SU-DHL-6 (cell line): Measurements from ENCODE around the gene CNTNAP5.

ENCODE experiments used
- H2AFZ ChIP-seq: fragments of 200-600 bp; sonication (generic); 2 replicates; pipeline ENCODE4 v1.6.1; 2014; ENCODE audit warnings: low read depth, mild to moderate bottlenecking, moderate library complexity, mixed read lengths, antibody characterized with exemption, low read length; ENCODE audit not compliant: severe bottlenecking
- H3F3A ChIP-seq: fragments of 200-600 bp; shearing (Covaris generic); 2 replicates; pipeline ENCODE4 v1.6.0; 2016; ENCODE audit warnings: antibody characterized with exemption, mild to moderate bottlenecking; ENCODE audit not compliant: insufficient read depth
- H3K27ac ChIP-seq: fragments of 200-600 bp; sonication (generic); 2 replicates; pipeline ENCODE4 v1.5.1; 2016; ENCODE audit warnings: low read depth, mild to moderate bottlenecking, low read length, moderate library complexity, mixed read lengths
- H3K27me3 ChIP-seq: fragments of 200-600 bp; sonication (generic), shearing (Covaris generic); 2 replicates; pipeline ENCODE4 v1.6.0; 2014; ENCODE audit warnings: mild to moderate bottlenecking, low read length
- H3K36me3 ChIP-seq: fragments of 200-600 bp; sonication (generic); 2 replicates; pipeline ENCODE4 v1.6.1; 2014; ENCODE audit warnings: mild to moderate bottlenecking, low read length, mixed read lengths
- H3K4me2 ChIP-seq: fragments of 300-600, 200-600 bp; shearing (Covaris generic), sonication (generic); 2 replicates; pipeline ENCODE4 v1.6.0; 2014; ENCODE audit warnings: low read length, low read depth, mild to moderate bottlenecking; ENCODE audit not compliant: poor library complexity, severe bottlenecking
- H3K4me3 ChIP-seq: fragments of 200-600 bp; sonication (generic); 2 replicates; pipeline ENCODE4 v1.5.1; 2014; ENCODE audit warnings: antibody characterized with exemption, low read length, mild to moderate bottlenecking, mixed read lengths; ENCODE audit not compliant: insufficient read depth, poor library complexity, severe bottlenecking
- H3K79me2 ChIP-seq: fragments of 200-600 bp; sonication (generic); 2 replicates; pipeline ENCODE4 v1.6.1; 2014; ENCODE audit warnings: mild to moderate bottlenecking, low read length, moderate library complexity; ENCODE audit not compliant: insufficient read depth
- H3K9ac ChIP-seq: fragments of 200-600 bp; sonication (generic); 2 replicates; pipeline ENCODE4 v1.7.0; 2014; ENCODE audit warnings: mild to moderate bottlenecking, low read length
- H3K9me2 ChIP-seq: fragments of 200-600 bp; sonication (generic); replicated peaks from 2 replicates; pipeline ENCODE4 v1.6.1; 2014; ENCODE audit warnings: low read length; ENCODE audit not compliant: insufficient read depth
- H3K9me3 ChIP-seq: fragments of 200-600 bp; sonication (generic); 2 replicates; pipeline ENCODE4 v1.6.1; 2014; ENCODE audit warnings: low read length, mixed read lengths; ENCODE audit not compliant: insufficient read depth
- H4K20me1 ChIP-seq: fragments of 200-600 bp; sonication (generic); 2 replicates; pipeline ENCODE4 v1.6.1; 2014; ENCODE audit warnings: low read depth, mild to moderate bottlenecking, antibody characterized with exemption, low read length, moderate library complexity, mixed read lengths
- CTCF ChIP-seq: fragments of 200-600 bp; sonication (generic); IDR thresholded peaks from one replicate; pipeline ENCODE4 v1.5.1; 2017; ENCODE audit warnings: antibody characterized with exemption, mild to moderate bottlenecking, low read length, moderate library complexity; ENCODE audit not compliant: insufficient read depth, poor library complexity, severe bottlenecking
- EZH2phosphoT487 ChIP-seq: fragments of 200-600 bp; sonication (generic), shearing (Covaris generic); conservative IDR thresholded peaks from 2 replicates; pipeline ENCODE4 v1.6.1; 2018; ENCODE audit warnings: mild to moderate bottlenecking, antibody characterized with exemption, low read length, moderate library complexity, mixed read lengths

CNTNAP5 gene

GRCh38 chr2:124480958-124481357, 455.9 kb downstream of the CNTNAP5 start:
- Histone ChIP-seq H3K27me3 (no peaks in the 10 kb centered on the region), H3K4me2 (no peak overlapping the region), H3K27ac (no peak overlapping the region), H3K9me2 (no peaks in the 10 kb centered on the region), H3K9ac (no peak overlapping the region), H3K4me3 (no peak overlapping the region), H3K79me2 (no peaks in the 10 kb centered on the region), H3K36me3 (no peaks in the 10 kb centered on the region), H4K20me1 (no peaks in the 10 kb centered on the region), H3K9me3 (no peaks in the 10 kb centered on the region), H3F3A (no peaks in the 10 kb centered on the region), H2AFZ (no peak overlapping the region)
- TF ChIP-seq CTCF: no peak
- TF ChIP-seq EZH2phosphoT487: no peak

GRCh38 chr2:124482044-124482443, 457.0 kb downstream of the CNTNAP5 start:
- Histone ChIP-seq H3K4me3 (no peak overlapping the region), H2AFZ (no peak overlapping the region), H3K9me2 (no peaks in the 10 kb centered on the region), H3K27me3 (no peaks in the 10 kb centered on the region), H3K4me2 (no peak overlapping the region), H3F3A (no peaks in the 10 kb centered on the region), H3K27ac (no peak overlapping the region), H3K9ac (no peak overlapping the region), H3K36me3 (no peaks in the 10 kb centered on the region), H3K9me3 (no peaks in the 10 kb centered on the region), H4K20me1 (no peaks in the 10 kb centered on the region), H3K79me2 (no peaks in the 10 kb centered on the region)
- TF ChIP-seq CTCF (no peak), EZH2phosphoT487 (no peak)

GRCh38 chr2:124482551-124482950, 457.5 kb downstream of the CNTNAP5 start:
- Histone ChIP-seq H3F3A (no peaks in the 10 kb centered on the region), H3K9me2 (no peaks in the 10 kb centered on the region), H3K36me3 (no peaks in the 10 kb centered on the region), H3K27ac (no peak overlapping the region), H3K9me3 (no peaks in the 10 kb centered on the region), H3K4me3 (no peak overlapping the region), H3K9ac (no peak overlapping the region), H4K20me1 (no peaks in the 10 kb centered on the region), H3K79me2 (no peaks in the 10 kb centered on the region), H2AFZ (no peak overlapping the region), H3K4me2 (no peak overlapping the region), H3K27me3 (no peaks in the 10 kb centered on the region)
- TF ChIP-seq EZH2phosphoT487 (no peak), CTCF (no peak)

GRCh38 chr2:124485659-124486058, 460.6 kb downstream of the CNTNAP5 start:
- H2AFZ ChIP-seq: no peak overlapping the region
- H3K9ac ChIP-seq: no peak overlapping the region
- no peaks in the 10 kb centered on the region for H3K36me3 ChIP-seq
- no peaks in the 10 kb centered on the region for H3F3A ChIP-seq
- TF ChIP-seq CTCF (no peak), EZH2phosphoT487 (no peak)
- no peak overlapping the region for H3K4me2 ChIP-seq
- H3K9me2 ChIP-seq: no peaks in the 10 kb centered on the region
- H3K9me3 ChIP-seq: no peaks in the 10 kb centered on the region
- H4K20me1 ChIP-seq: no peaks in the 10 kb centered on the region
- no peaks in the 10 kb centered on the region for H3K79me2 ChIP-seq
- H3K27me3 ChIP-seq: no peaks in the 10 kb centered on the region
- no peak overlapping the region for H3K4me3 ChIP-seq
- H3K27ac ChIP-seq: no peak overlapping the region
